NOMO-1 treated with DMSO at 0.1 percent for 48 hours (cell line): Measurements from ENCODE around the gene LCE1C.

Source experiments
- DNase-seq: peaks from one replicate; lab custom pipeline; 2025; ENCODE audit not compliant: unreplicated experiment; lab: John Stamatoyannopoulos, UW

LCE1C gene

GRCh38 chr1:152760551-152761190, 45.8 kb downstream of the LCE1C start:
- no peak for DNase-seq

GRCh38 chr1:152759453-152760173, 46.8 kb downstream of the LCE1C start:
- DNase-seq = no peak

- DNase-seq = no peak
These were observed 47.8 kb downstream of the LCE1C start for GRCh38 chr1:152758636-152759035.

- DNase-seq = no peak
These were observed 48.7 kb downstream of the LCE1C start, which contains the start of gene KPRP for GRCh38 chr1:152757747-152758146. Gene KPRP (plus strand): TSS chr1:152758025. CDS start chr1:152759589, 1,564 bp downstream.

- DNase-seq = no peak
These were observed 49.6 kb downstream of the LCE1C start for GRCh38 chr1:152756872-152757271.
